Neural cell (in vitro differentiated cells): Measurements from ENCODE around the gene LAGE3.

Experiments
- CTCF ChIP-seq: fragments of 450-650 bp; IDR thresholded peaks from 2 replicates; pipeline ENCODE4 v1.5.1; 2014; ENCODE audit warnings: antibody characterized with exemption, mild to moderate bottlenecking, moderate library complexity; ENCODE audit not compliant: poor library complexity, severe bottlenecking
- EZH2 ChIP-seq: fragments of 200-600, 300-800 bp; shearing (Covaris generic), sonication (generic); IDR thresholded peaks from 2 replicates; pipeline ENCODE4 v1.6.1; 2014; ENCODE audit warnings: antibody characterized with exemption, low read length, borderline replicate concordance, mild to moderate bottlenecking; ENCODE audit not compliant: insufficient read depth, poor library complexity, severe bottlenecking
- RAD21 ChIP-seq: fragments of 450-650 bp; conservative IDR thresholded peaks from 2 replicates; pipeline ENCODE4 v1.6.1; 2014; ENCODE audit warnings: antibody characterized with exemption, mild to moderate bottlenecking, moderate library complexity

GRCh38 chrX:154490021-154490413 is 10.9 kb upstream of the LAGE3 start:
- TF ChIP-seq RAD21 (no peak), EZH2 (no peak), CTCF (no peak)
